ENCODE data around the gene TFAP2A.

Gene TFAP2A

GRCh38 chr6:10382322-10382721 is 32.6 kb downstream of the TFAP2A start:
- DNase-seq, result no peak

GRCh38 chr6:10381830-10382208 is 33.1 kb downstream of the TFAP2A start:
- no peak for DNase-seq

- DNase-seq, result no peak
Measured at GRCh38 chr6:10381133-10381829, 33.6 kb downstream of the TFAP2A start.

GRCh38 chr6:10375391-10375969 is 39.4 kb downstream of the TFAP2A start:
- DNase-seq, result no peak

- no peak for DNase-seq
Measured at GRCh38 chr6:10373642-10374359, 41.1 kb downstream of the TFAP2A start.

GRCh38 chr6:10369896-10370295 is 45.0 kb downstream of the TFAP2A start:
- no peak for DNase-seq

GRCh38 chr6:10368861-10369260 is 46.0 kb downstream of the TFAP2A start:
- DNase-seq, result no peak

- no peak for DNase-seq
Measured at GRCh38 chr6:10363911-10364310, 51.0 kb downstream of the TFAP2A start.

- DNase-seq, result no peak
Measured at GRCh38 chr6:10362300-10362699, 52.6 kb downstream of the TFAP2A start.

GRCh38 chr6:10361428-10361827 is 53.4 kb downstream of the TFAP2A start:
- no peak for DNase-seq

- DNase-seq, result no peak
Measured at GRCh38 chr6:10359581-10359980, 55.3 kb downstream of the TFAP2A start.

GRCh38 chr6:10355115-10355702 is 59.7 kb downstream of the TFAP2A start:
- no peak for DNase-seq

GRCh38 chr6:10351791-10352190 is 63.1 kb downstream of the TFAP2A start:
- no peak for DNase-seq

GRCh38 chr6:10350720-10351119 is 64.2 kb downstream of the TFAP2A start:
- no peak for DNase-seq

GRCh38 chr6:10347561-10348327 is 67.1 kb downstream of the TFAP2A start:
- no peak for DNase-seq
